HCT116 (cell line): ENCODE results near the gene ADAMTS16. TPM values are rescaled to one million over a fixed set of nuclear protein-coding genes. Genes with fewer than 3 reads are reported as not detected.

Experiments
- ATAC-seq: fragments of 200-7000 bp; cut with Tn5 transposase; 2 replicates; pipeline ENCODE4 v1.9.1; 2020; ENCODE audit warnings: mild to moderate bottlenecking, moderate library complexity
- BruUV-seq: library from RNA; stranded (reverse); fragments of 400-500 nt; replicated peaks from 2 replicates; lab custom pipeline; 2021; lab: Mats Ljungman, UMichigan
- CTCF ChIA-PET: fragments of 300-600 bp; sonication (Branson Sonifier 250); formaldehyde crosslinking; loops from one replicate; lab custom pipeline; 2021; ENCODE audit warnings: antibody characterized with exemption; lab: Charles Lee
- POLR2A ChIA-PET: fragments of 300-600, 350-600 bp; sonication (Branson Sonifier 250); formaldehyde crosslinking; loops from one replicate; lab custom pipeline; 2021; ENCODE audit warnings: antibody characterized with exemption; lab: Charles Lee
- RAD21 ChIA-PET, 2 experiments: fragments of 300-600 bp; sonication (Branson Sonifier 250); formaldehyde crosslinking; loops; one replicate each; lab custom pipeline; 2023; ENCODE audit warnings: low total read pairs in 2 of 2; ENCODE audit not compliant: uncharacterized antibody in 2 of 2, unreplicated experiment in 2 of 2, low non-redundant PET in 1 of 2; lab: Charles Lee
- DNase-seq: peaks from one replicate; pipeline ENCODE4 v3.0.0-alpha.2; 2010; ENCODE audit warnings: low read depth, low spot score
- H2AFZ ChIP-seq: fragments of 200-600 bp; shearing (Covaris generic), sonication (generic); 2 replicates; pipeline ENCODE4 v1.6.1; 2017; ENCODE audit warnings: low read depth, mixed run types, mixed read lengths, antibody characterized with exemption, low read length; ENCODE audit not compliant: poor library complexity, severe bottlenecking
- H3K27ac ChIP-seq: 2 replicates; pipeline ENCODE4 v1.5.1; 2012; ENCODE audit warnings: low read depth, low read length
- H3K27me3 ChIP-seq: fragments of 200-600 bp; sonication (generic); 2 replicates; pipeline ENCODE4 v1.6.1; 2016; ENCODE audit warnings: mixed run types, low read length, mixed read lengths; ENCODE audit not compliant: insufficient read depth
- H3K36me3 ChIP-seq, 2 experiments: fragments of 200-500 bp in 1 of 2; fragments of 200-600 bp in 1 of 2; sonication (Bioruptor generic) in 1 of 2; sonication (generic) in 1 of 2; 2 replicates each; pipeline versions ENCODE4 v1.5.1 to v1.6.1; 2014 to 2016; ENCODE audit warnings: low read length in 2 of 2, inconsistent platforms in 1 of 2, mixed read lengths in 1 of 2, mixed run types in 1 of 2; ENCODE audit not compliant: insufficient read depth in 2 of 2, control insufficient read depth in 1 of 2
- H3K4me1 ChIP-seq, 2 experiments: fragments of 200-600 bp in 1 of 2; sonication (generic) in 1 of 2; 2 replicates each; pipeline versions ENCODE4 v1.5.1 to v1.6.1; 2012 to 2017; ENCODE audit warnings: low read length in 2 of 2, inconsistent platforms in 1 of 2, mild to moderate bottlenecking in 1 of 2, mixed read lengths in 1 of 2, mixed run types in 1 of 2, moderate library complexity in 1 of 2; ENCODE audit not compliant: insufficient read depth in 2 of 2, control insufficient read depth in 1 of 2
- H3K4me2 ChIP-seq: fragments of 200-600 bp; sonication (generic); 2 replicates; pipeline ENCODE4 v1.6.1; 2017; ENCODE audit warnings: mixed run types, low read length, mixed read lengths
- H3K4me3 ChIP-seq, 2 experiments: fragments of 200-600 bp in 1 of 2; sonication (generic) in 1 of 2; replicated peaks in 1 of 2; 2 replicates each; pipeline ENCODE4 v1.5.1; 2011 to 2016; ENCODE audit warnings: low read length in 2 of 2, control low read depth in 1 of 2, low read depth in 1 of 2, mild to moderate bottlenecking in 1 of 2, mixed read lengths in 1 of 2, mixed run types in 1 of 2
- H3K79me2 ChIP-seq: fragments of 200-600 bp; sonication (generic); 2 replicates; pipeline ENCODE4 v1.6.1; 2017; ENCODE audit warnings: mild to moderate bottlenecking, mixed run types, low read length, moderate library complexity, mixed read lengths; ENCODE audit not compliant: insufficient read depth
- H3K9ac ChIP-seq: fragments of 200-600 bp; sonication (generic); 2 replicates; pipeline ENCODE4 v1.6.1; 2016; ENCODE audit warnings: low read length, mixed read lengths
- H3K9me2 ChIP-seq: fragments of 200-600 bp; sonication (generic), shearing (Covaris generic); 2 replicates; pipeline ENCODE4 v1.6.1; 2017; ENCODE audit warnings: mixed run types, mild to moderate bottlenecking, moderate library complexity; ENCODE audit not compliant: insufficient read depth
- H3K9me3 ChIP-seq, 2 experiments: fragments of 200-500 bp in 1 of 2; fragments of 200-600 bp in 1 of 2; sonication (Bioruptor generic) in 1 of 2; sonication (generic) in 1 of 2; 2 replicates each; pipeline ENCODE4 v1.6.1; 2014 to 2017; ENCODE audit warnings: low read length in 2 of 2, mixed read lengths in 2 of 2, inconsistent platforms in 1 of 2, low read depth in 1 of 2, mild to moderate bottlenecking in 1 of 2, mixed run types in 1 of 2, moderate library complexity in 1 of 2; ENCODE audit not compliant: control insufficient read depth in 1 of 2, insufficient read depth in 1 of 2
- H4K20me1 ChIP-seq: fragments of 200-600 bp; sonication (generic), shearing (Covaris generic); 2 replicates; pipeline ENCODE4 v1.6.1; 2017; ENCODE audit warnings: mixed run types, mild to moderate bottlenecking, moderate library complexity; ENCODE audit not compliant: insufficient read depth
- CBX3 ChIP-seq: IDR thresholded peaks from 2 replicates; pipeline ENCODE4 v1.6.1; 2012; ENCODE audit warnings: low read depth
- CEBPB ChIP-seq: IDR thresholded peaks from 2 replicates; pipeline ENCODE4 v1.6.1; 2012; ENCODE audit warnings: low read depth
- EGR1 ChIP-seq: IDR thresholded peaks from 2 replicates; pipeline ENCODE4 v1.6.1; 2012; ENCODE audit warnings: low read depth
- ELF1 ChIP-seq: IDR thresholded peaks from 2 replicates; pipeline ENCODE4 v1.6.1; 2012; ENCODE audit warnings: low read depth, borderline replicate concordance
- EZH2 ChIP-seq: fragments of 200-600 bp; sonication (generic); IDR thresholded peaks from 2 replicates; pipeline ENCODE4 v1.6.1; 2017; ENCODE audit warnings: antibody characterized with exemption, mixed run types
- EZH2phosphoT487 ChIP-seq: fragments of 200-600 bp; IDR thresholded peaks from 2 replicates; pipeline ENCODE4 v1.6.1; 2018; ENCODE audit warnings: antibody characterized with exemption, borderline replicate concordance
- FOSL1 ChIP-seq: IDR thresholded peaks from 2 replicates; pipeline ENCODE4 v1.6.1; 2012; ENCODE audit warnings: low read depth
- JUND ChIP-seq: IDR thresholded peaks from 2 replicates; pipeline ENCODE4 v1.6.1; 2012
- POLR2A ChIP-seq: IDR thresholded peaks from 2 replicates; pipeline ENCODE4 v1.7.0; 2011; ENCODE audit warnings: borderline replicate concordance; ENCODE audit not compliant: insufficient read depth, insufficient read length; ENCODE audit errors: extremely low read depth
- RAD21 ChIP-seq: IDR thresholded peaks from 2 replicates; pipeline ENCODE4 v1.6.1; 2012; ENCODE audit warnings: low read depth, mild to moderate bottlenecking
- SIN3A ChIP-seq: IDR thresholded peaks from 2 replicates; pipeline ENCODE4 v1.6.1; 2012; ENCODE audit warnings: low read depth
- SRF ChIP-seq: IDR thresholded peaks from 2 replicates; pipeline ENCODE4 v1.6.1; 2012; ENCODE audit warnings: low read depth
- TCF7L2 ChIP-seq: IDR thresholded peaks from 2 replicates; pipeline ENCODE4 v1.7.0; 2011; ENCODE audit warnings: borderline replicate concordance, inconsistent platforms; ENCODE audit not compliant: insufficient read depth, insufficient read length; ENCODE audit errors: extremely low read depth
- ZFX ChIP-seq: fragments of 450-650 bp; IDR thresholded peaks from 2 replicates; pipeline ENCODE4 v1.6.1; 2017
- ZNF274 ChIP-seq: fragments of 200-500 bp; sonication (Bioruptor generic); IDR thresholded peaks from 2 replicates; pipeline ENCODE4 v1.6.1; 2014; ENCODE audit warnings: mild to moderate bottlenecking, low read depth, low read length, inconsistent platforms
- intact Hi-C: fragments of 100-400 bp; cut with micrococcal nuclease; formaldehyde crosslinking; loops from 2 replicates; pipeline ENCODE4 v1.10.0; 2022
- total RNA-seq: library from RNA; stranded (reverse); gene quantifications from one replicate; pipeline ENCODE4 v1.2.1, GENCODE V29; 2021; ENCODE audit not compliant: unreplicated experiment
- TF ChIP-seq, protein P1 (sequence below): IDR thresholded peaks from 2 replicates; pipeline ENCODE4 v1.6.1; 2012
- TF ChIP-seq, protein P2 (sequence below), 3 experiments: fragments of 200-600 bp in 1 of 3; sonication (generic) in 1 of 3; IDR thresholded peaks in 2 of 3; conservative IDR thresholded peaks in 1 of 3; 2 replicates each; pipeline ENCODE4 v1.5.1; 2012 to 2017; ENCODE audit warnings: low read depth in 2 of 3, low read length in 2 of 3, antibody characterized with exemption in 1 of 3, borderline replicate concordance in 1 of 3, control low read depth in 1 of 3, mild to moderate bottlenecking in 1 of 3, mixed read lengths in 1 of 3, mixed run types in 1 of 3, moderate library complexity in 1 of 3; ENCODE audit not compliant: insufficient read depth in 1 of 3
- TF ChIP-seq, protein P3 (sequence below): IDR thresholded peaks from 2 replicates; pipeline ENCODE4 v1.6.1; 2012; ENCODE audit warnings: low read depth

ADAMTS16 gene
- total RNA-seq, 1 experiment from 2014 or later = 2.4 TPM

DNA sequence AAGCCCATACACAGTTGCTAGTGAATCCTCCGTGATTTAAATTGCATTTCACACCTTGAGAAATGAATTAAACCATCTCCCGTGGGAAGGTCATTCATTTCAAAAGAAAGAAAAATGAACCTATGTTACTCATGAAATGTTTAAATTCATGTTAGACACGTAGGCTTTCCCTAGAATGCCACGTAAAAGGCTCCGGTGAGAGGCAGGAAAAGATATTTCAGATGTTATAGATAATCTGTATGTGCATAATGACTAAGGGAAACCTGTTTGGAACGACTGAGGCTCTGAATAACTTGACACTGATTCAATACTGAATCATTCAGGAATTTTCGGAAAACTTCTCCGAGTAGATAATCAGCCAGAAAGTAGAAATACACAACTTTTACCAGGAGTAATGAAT lies 148.1 kb downstream of the ADAMTS16 start:
- no peaks in the 10 kb centered on the region for H4K20me1 ChIP-seq
- H3K4me2 ChIP-seq = no peak overlapping the region
- no peak overlapping the region for H3K4me3 ChIP-seq
- H3K79me2 ChIP-seq = no peaks in the 10 kb centered on the region
- H3K9ac ChIP-seq = no peak overlapping the region
- no peaks in the 10 kb centered on the region for H3K27me3 ChIP-seq
- intact Hi-C loops = no loop called here
- ATAC-seq = no peak
- no peak overlapping the region for H3K27ac ChIP-seq
- ChIA-PET CTCF (no interaction called here), RAD21 (no interaction called here)
- BruUV-seq = no TSS peak
- no peaks in the 10 kb centered on the region for H3K9me3 ChIP-seq
- H3K9me2 ChIP-seq = no peaks in the 10 kb centered on the region
- no peak overlapping the region for H2AFZ ChIP-seq
- TF ChIP-seq ELF1 (no peak), FOSL1 (no peak), SRF (no peak)
- TF ChIP-seq, protein P1, sequence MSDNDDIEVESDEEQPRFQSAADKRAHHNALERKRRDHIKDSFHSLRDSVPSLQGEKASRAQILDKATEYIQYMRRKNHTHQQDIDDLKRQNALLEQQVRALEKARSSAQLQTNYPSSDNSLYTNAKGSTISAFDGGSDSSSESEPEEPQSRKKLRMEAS = no peak
- TF ChIP-seq, all 23 proteins: peak for 0
- Histone ChIP-seq H3K36me3 (no peaks in the 10 kb centered on the region), H3K4me1 (no peaks in the 10 kb centered on the region)
- DNase-seq = no peak
- POLR2A ChIA-PET = no interaction called here

DNA sequence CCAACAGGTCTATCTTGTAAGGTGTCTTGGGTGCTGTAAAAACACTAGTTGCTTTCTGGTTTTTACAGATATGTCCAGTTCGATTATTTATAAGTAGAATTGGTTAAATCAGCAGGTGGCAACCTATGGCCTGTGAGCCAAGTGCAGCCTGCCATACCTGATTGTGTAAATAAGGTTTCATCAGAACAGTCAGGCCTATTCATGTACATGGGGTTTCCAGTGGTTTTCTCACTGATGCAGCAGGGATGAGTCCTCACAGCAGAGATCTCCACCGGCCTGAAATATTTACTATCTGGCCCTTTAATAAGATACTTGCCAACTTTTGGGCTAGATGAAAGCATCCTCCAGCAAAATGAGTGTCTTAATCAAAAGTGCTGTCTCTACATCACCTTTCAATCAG lies 149.4 kb downstream of the ADAMTS16 start:
- H2AFZ ChIP-seq = no peak overlapping the region
- no peaks in the 10 kb centered on the region for H3K79me2 ChIP-seq
- TF ChIP-seq, protein P2, sequence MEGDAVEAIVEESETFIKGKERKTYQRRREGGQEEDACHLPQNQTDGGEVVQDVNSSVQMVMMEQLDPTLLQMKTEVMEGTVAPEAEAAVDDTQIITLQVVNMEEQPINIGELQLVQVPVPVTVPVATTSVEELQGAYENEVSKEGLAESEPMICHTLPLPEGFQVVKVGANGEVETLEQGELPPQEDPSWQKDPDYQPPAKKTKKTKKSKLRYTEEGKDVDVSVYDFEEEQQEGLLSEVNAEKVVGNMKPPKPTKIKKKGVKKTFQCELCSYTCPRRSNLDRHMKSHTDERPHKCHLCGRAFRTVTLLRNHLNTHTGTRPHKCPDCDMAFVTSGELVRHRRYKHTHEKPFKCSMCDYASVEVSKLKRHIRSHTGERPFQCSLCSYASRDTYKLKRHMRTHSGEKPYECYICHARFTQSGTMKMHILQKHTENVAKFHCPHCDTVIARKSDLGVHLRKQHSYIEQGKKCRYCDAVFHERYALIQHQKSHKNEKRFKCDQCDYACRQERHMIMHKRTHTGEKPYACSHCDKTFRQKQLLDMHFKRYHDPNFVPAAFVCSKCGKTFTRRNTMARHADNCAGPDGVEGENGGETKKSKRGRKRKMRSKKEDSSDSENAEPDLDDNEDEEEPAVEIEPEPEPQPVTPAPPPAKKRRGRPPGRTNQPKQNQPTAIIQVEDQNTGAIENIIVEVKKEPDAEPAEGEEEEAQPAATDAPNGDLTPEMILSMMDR (IDR thresholded peaks at IDR 0.05 in 2 of 3, conservative IDR thresholded peaks at IDR 0.05 in 1 of 3; ENCODE audit: borderline replicate concordance in 1 of 3, insufficient read depth in 1 of 3, low read depth in 2 of 3, low read length in 2 of 3) = no peak
- TF ChIP-seq, protein P3, sequence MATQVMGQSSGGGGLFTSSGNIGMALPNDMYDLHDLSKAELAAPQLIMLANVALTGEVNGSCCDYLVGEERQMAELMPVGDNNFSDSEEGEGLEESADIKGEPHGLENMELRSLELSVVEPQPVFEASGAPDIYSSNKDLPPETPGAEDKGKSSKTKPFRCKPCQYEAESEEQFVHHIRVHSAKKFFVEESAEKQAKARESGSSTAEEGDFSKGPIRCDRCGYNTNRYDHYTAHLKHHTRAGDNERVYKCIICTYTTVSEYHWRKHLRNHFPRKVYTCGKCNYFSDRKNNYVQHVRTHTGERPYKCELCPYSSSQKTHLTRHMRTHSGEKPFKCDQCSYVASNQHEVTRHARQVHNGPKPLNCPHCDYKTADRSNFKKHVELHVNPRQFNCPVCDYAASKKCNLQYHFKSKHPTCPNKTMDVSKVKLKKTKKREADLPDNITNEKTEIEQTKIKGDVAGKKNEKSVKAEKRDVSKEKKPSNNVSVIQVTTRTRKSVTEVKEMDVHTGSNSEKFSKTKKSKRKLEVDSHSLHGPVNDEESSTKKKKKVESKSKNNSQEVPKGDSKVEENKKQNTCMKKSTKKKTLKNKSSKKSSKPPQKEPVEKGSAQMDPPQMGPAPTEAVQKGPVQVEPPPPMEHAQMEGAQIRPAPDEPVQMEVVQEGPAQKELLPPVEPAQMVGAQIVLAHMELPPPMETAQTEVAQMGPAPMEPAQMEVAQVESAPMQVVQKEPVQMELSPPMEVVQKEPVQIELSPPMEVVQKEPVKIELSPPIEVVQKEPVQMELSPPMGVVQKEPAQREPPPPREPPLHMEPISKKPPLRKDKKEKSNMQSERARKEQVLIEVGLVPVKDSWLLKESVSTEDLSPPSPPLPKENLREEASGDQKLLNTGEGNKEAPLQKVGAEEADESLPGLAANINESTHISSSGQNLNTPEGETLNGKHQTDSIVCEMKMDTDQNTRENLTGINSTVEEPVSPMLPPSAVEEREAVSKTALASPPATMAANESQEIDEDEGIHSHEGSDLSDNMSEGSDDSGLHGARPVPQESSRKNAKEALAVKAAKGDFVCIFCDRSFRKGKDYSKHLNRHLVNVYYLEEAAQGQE = no peak
- TF ChIP-seq RAD21 (no peak), EGR1 (no peak), ZNF274 (no peak), JUND (no peak), CEBPB (no peak), SIN3A (no peak), ZFX (no peak), EZH2 (no peak), FOSL1 (no peak), EZH2phosphoT487 (no peak), POLR2A (no peak), CBX3 (no peak), TCF7L2 (no peak)
- TF ChIP-seq, protein P1 = no peak
- H3K4me1 ChIP-seq = no peaks in the 10 kb centered on the region
- CTCF ChIA-PET = no interaction called here
- H3K9me3 ChIP-seq = no peaks in the 10 kb centered on the region
- H3K9ac ChIP-seq = no peak overlapping the region
- H3K4me3 ChIP-seq = no peak overlapping the region
- ATAC-seq (no peak), DNase-seq (no peak)
- no peaks in the 10 kb centered on the region for H4K20me1 ChIP-seq
- H3K27ac ChIP-seq = no peak overlapping the region
- no peak overlapping the region for H3K4me2 ChIP-seq
- POLR2A ChIA-PET = no interaction called here
- no peaks in the 10 kb centered on the region for H3K27me3 ChIP-seq
- BruUV-seq = no TSS peak
- RAD21 ChIA-PET = no interaction called here
- intact Hi-C loops = no loop called here
- no peaks in the 10 kb centered on the region for H3K36me3 ChIP-seq
- no peaks in the 10 kb centered on the region for H3K9me2 ChIP-seq
